Left kidney (tissue), 2 donors: ENCODE results near the gene APOBEC3C. TPM values are rescaled to one million over a fixed set of nuclear protein-coding genes. Genes with fewer than 3 reads are reported as not detected.
"Not testable (repeated sequence)": the region's sequence is repeated elsewhere in the genome, so short reads cannot be mapped to it uniquely, and the experiment has no call there.

Source experiments
- DNase-seq: peaks from one replicate; pipeline ENCODE4 v3.0.0-alpha.2; 2013
- polyA plus RNA-seq: library from polyadenylated mRNA; unstranded; fragments of 120-200 nt; gene quantifications from one replicate; pipeline ENCODE4 v1.2.1, GENCODE V29; 2013; ENCODE audit not compliant: insufficient read length

APOBEC3C gene
- polyA plus RNA-seq, 1 donor: 8.9 TPM

GRCh38 chr22:39020021-39020651, 6.1 kb downstream of the APOBEC3C start:
- DNase-seq: not testable (repeated sequence)

GRCh38 chr22:39021552-39022250, 7.6 kb downstream of the APOBEC3C start:
- no peak for DNase-seq

GRCh38 chr22:39024519-39025308, 10.7 kb downstream of the APOBEC3C start:
- DNase-seq: no peak

GRCh38 chr22:39026509-39027150, 12.6 kb downstream of the APOBEC3C start:
- DNase-seq: no peak

GRCh38 chr22:39027717-39028116, 13.7 kb downstream of the APOBEC3C start:
- no peak for DNase-seq

- no peak for DNase-seq
These were observed 14.2 kb downstream of the APOBEC3C start for GRCh38 chr22:39028281-39028680.

- DNase-seq: no peak
These were observed 15.2 kb downstream of the APOBEC3C start for GRCh38 chr22:39029227-39029626.

- no peak for DNase-seq
These were observed 16.6 kb downstream of the APOBEC3C start for GRCh38 chr22:39030705-39031104.

- DNase-seq: not testable (repeated sequence)
These were observed 17.6 kb downstream of the APOBEC3C start for GRCh38 chr22:39031434-39032295.

GRCh38 chr22:39037071-39037470, 23.0 kb downstream of the APOBEC3C start:
- DNase-seq: not testable (repeated sequence)

GRCh38 chr22:39039306-39040126, 25.5 kb downstream of the APOBEC3C start:
- DNase-seq: no peak

GRCh38 chr22:39040155-39040537, 26.1 kb downstream of the APOBEC3C start:
- not testable (repeated sequence) for DNase-seq

GRCh38 chr22:39040538-39041296, 26.7 kb downstream of the APOBEC3C start, which contains the start of gene APOBEC3F:
TSS of gene APOBEC3F (plus strand) at chr22:39040864. CDS start at chr22:39040961, 97 bp downstream.
- DNase-seq: peak; percentile 41

GRCh38 chr22:39041908-39042307, 27.9 kb downstream of the APOBEC3C start:
- DNase-seq: no peak

GRCh38 chr22:39043063-39043462, 29.0 kb downstream of the APOBEC3C start:
- DNase-seq: not testable (repeated sequence)

- not testable (repeated sequence) for DNase-seq
These were observed 31.1 kb downstream of the APOBEC3C start for GRCh38 chr22:39045136-39045535.

- DNase-seq: not testable (repeated sequence)
These were observed 35.4 kb downstream of the APOBEC3C start for GRCh38 chr22:39049486-39049885.

GRCh38 chr22:39051844-39052495, 37.9 kb downstream of the APOBEC3C start:
- DNase-seq: not testable (repeated sequence)

GRCh38 chr22:39055658-39056057, 41.6 kb downstream of the APOBEC3C start:
- no peak for DNase-seq
